AG20443 (cell line): ENCODE results near the gene PCDHGA10.
A peak's percentile ranks its signal among the peaks of the same experiment; 100 is the strongest.
"Not testable (repeated sequence)": the region's sequence is repeated elsewhere in the genome, so short reads cannot be mapped to it uniquely, and the experiment has no call there.

ENCODE experiments used
- DNase-seq: peaks from one replicate; pipeline ENCODE4 v3.0.0; 2012; ENCODE audit warnings: low spot score, mixed read lengths

PCDHGA10 gene

GRCh38 chr5:141392429-141393198 is 20.2 kb upstream of the PCDHGA10 start, which contains the start of gene PCDHGA8:
TSS of gene PCDHGA8 (plus strand) at chr5:141392633. CDS start at chr5:141392814, 181 bp downstream.
- DNase-seq = no peak

GRCh38 chr5:141393267-141393666 is 19.5 kb upstream of the PCDHGA10 start:
- DNase-seq = no peak

- not testable (repeated sequence) for DNase-seq
Measured at GRCh38 chr5:141394401-141395187, 18.2 kb upstream of the PCDHGA10 start.

- peak; percentile 46 for DNase-seq
Measured at GRCh38 chr5:141397756-141398551, 14.8 kb upstream of the PCDHGA10 start, which contains the start of gene PCDHGB5. TSS of gene PCDHGB5 (plus strand) at chr5:141397947. CDS start at chr5:141398128, 181 bp downstream.

GRCh38 chr5:141398608-141399007 is 14.2 kb upstream of the PCDHGA10 start:
- DNase-seq = no peak

- DNase-seq = no peak
Measured at GRCh38 chr5:141399555-141400258, 13.1 kb upstream of the PCDHGA10 start.

- peak; percentile 42 for DNase-seq
Measured at GRCh38 chr5:141402553-141403243, 10.1 kb upstream of the PCDHGA10 start, which contains the start of gene PCDHGA9. TSS of gene PCDHGA9 (plus strand) at chr5:141402778. CDS start at chr5:141402953, 175 bp downstream.

- DNase-seq = no peak
Measured at GRCh38 chr5:141403387-141403786, 9.4 kb upstream of the PCDHGA10 start.

GRCh38 chr5:141407790-141408505 is 4.8 kb upstream of the PCDHGA10 start, which contains the start of gene PCDHGB6:
TSS of gene PCDHGB6 (plus strand) at chr5:141408021. CDS start at chr5:141408203, 182 bp downstream.
- DNase-seq = peak; percentile 57

GRCh38 chr5:141409598-141410306 is 3.0 kb upstream of the PCDHGA10 start:
- no peak for DNase-seq

- no peak for DNase-seq
Measured at GRCh38 chr5:141411575-141411974, 1.2 kb upstream of the PCDHGA10 start.

GRCh38 chr5:141413540-141414069 is 818 bp downstream of the PCDHGA10 start:
- no peak for DNase-seq

- DNase-seq = not testable (repeated sequence)
Measured at GRCh38 chr5:141414548-141415274, 1.9 kb downstream of the PCDHGA10 start.

- not testable (repeated sequence) for DNase-seq
Measured at GRCh38 chr5:141415275-141415618, 2.5 kb downstream of the PCDHGA10 start.

- DNase-seq = peak; percentile 74
Measured at GRCh38 chr5:141417494-141418172, 4.8 kb downstream of the PCDHGA10 start, which contains the start of gene PCDHGB7. TSS of gene PCDHGB7 (plus strand) at chr5:141417677. CDS start at chr5:141417860, 183 bp downstream.

- no peak for DNase-seq
Measured at GRCh38 chr5:141419074-141419880, 6.5 kb downstream of the PCDHGA10 start.
